Measurements from ENCODE around the gene KIFC1.
"Not testable (repeated sequence)": the region's sequence is repeated elsewhere in the genome, so short reads cannot be mapped to it uniquely, and the experiment has no call there.

KIFC1 gene

DNA sequence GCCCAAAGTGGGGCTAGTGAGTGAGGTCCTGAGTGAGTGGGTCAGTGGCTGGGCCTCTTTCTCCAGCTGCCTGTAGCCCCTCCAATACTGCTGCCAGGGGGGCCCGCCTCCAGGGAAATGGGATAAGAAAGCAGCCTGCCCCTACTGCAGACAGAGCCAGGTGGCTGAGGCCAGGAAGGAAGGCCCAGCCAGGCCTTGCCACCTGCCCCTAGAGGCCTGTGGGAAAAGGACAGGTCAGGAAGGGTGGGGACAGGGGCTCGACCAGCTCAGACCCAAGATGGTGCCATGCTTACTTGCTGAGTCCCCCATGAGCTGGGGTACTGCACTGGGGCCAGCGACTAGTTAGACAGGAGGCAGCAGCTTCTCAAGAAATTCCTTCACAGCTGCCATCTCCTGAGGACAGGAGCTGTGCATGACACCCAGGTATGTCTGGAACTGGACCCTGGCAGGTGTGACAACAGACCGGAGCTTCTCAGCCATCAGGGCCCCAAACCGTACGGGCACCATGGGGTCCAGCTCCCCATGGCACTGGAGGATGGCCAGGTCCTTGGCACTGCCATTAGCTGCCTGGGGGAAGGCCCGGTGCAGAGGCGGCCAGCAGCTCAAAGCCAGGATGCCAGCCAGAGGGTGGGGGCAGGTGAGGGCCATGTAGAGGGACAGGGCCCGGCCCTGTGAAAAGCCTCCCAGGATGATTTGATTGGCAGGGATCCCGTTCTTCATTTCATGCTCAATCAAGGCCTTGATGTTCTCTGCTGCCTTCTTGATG lies 26.2 kb upstream of the KIFC1 start:
- not testable (repeated sequence) for H3K27ac Mint-ChIP-seq; ATAC-seq (replicated peaks); H3K4me1 Mint-ChIP-seq (ENCODE audit: low read depth in 2 of 2); DNase-seq; H3K9me3 Mint-ChIP-seq; H3K36me3 Mint-ChIP-seq (ENCODE audit: insufficient read depth); H3K27me3 Mint-ChIP-seq; H3K4me3 Mint-ChIP-seq

GRCh38 chr6:33367009-33367714 lies 24.5 kb upstream of the KIFC1 start:
- Mint-ChIP-seq H3K4me3 (no peak overlapping the region), H3K9me3 (no peaks in the 10 kb centered on the region), H3K36me3 (ENCODE audit: insufficient read depth) (no peaks in the 10 kb centered on the region), H3K4me1 (ENCODE audit: low read depth in 2 of 2) (no peaks in the 10 kb centered on the region), H3K27me3 (no peaks in the 10 kb centered on the region), H3K27ac (no peak overlapping the region)
- ATAC-seq (replicated peaks) (no peak), DNase-seq (no peak)

- not testable (repeated sequence) for H3K4me3 Mint-ChIP-seq; H3K9me3 Mint-ChIP-seq; DNase-seq; H3K27me3 Mint-ChIP-seq; ATAC-seq (replicated peaks); H3K4me1 Mint-ChIP-seq (ENCODE audit: low read depth in 2 of 2); H3K36me3 Mint-ChIP-seq (ENCODE audit: insufficient read depth); H3K27ac Mint-ChIP-seq
Observed at GRCh38 chr6:33367715-33368025, 24.0 kb upstream of the KIFC1 start.

DNA sequence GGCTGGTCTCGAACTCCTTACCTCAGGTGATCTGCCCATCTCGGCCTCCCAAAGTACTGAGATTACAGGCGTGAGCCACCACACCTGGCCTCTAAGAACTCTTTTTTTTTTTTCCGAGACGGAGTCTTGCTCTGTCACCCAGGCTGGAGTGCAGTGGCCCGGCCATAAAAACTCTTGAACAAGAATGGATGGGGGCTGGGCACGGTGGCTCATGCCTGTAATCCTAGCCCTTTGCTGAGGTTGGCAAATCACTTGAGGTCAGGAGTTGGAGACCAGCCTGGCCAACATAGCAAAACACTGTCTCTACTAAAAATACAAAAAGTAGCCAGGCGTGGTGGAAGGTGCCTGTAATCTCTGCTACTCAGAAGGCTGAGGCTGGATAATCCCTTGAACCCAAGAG lies 19.7 kb upstream of the KIFC1 start:
- H3K4me1 Mint-ChIP-seq (ENCODE audit: low read depth in 2 of 2) = peaks cover 9 to 25% of the 10 kb centered on the region in 2 donors
- H3K4me3 Mint-ChIP-seq, H3K27ac Mint-ChIP-seq: not testable (repeated sequence)

GRCh38 chr6:33372526-33373123 lies 19.0 kb upstream of the KIFC1 start:
- no peaks in the 10 kb centered on the region for H3K27me3 Mint-ChIP-seq
- DNase-seq (no peak), ATAC-seq (replicated peaks) (no peak)
- H3K4me3 Mint-ChIP-seq = no peak overlapping the region
- H3K4me1 Mint-ChIP-seq (ENCODE audit: low read depth in 2 of 2) = peaks cover 9 to 25% of the 10 kb centered on the region in 2 donors
- peaks cover 4% of the 10 kb centered on the region for H3K36me3 Mint-ChIP-seq (ENCODE audit: insufficient read depth)
- H3K27ac Mint-ChIP-seq = peak overlapping the region in 1 of 2 donors; percentile 94
- H3K9me3 Mint-ChIP-seq = no peaks in the 10 kb centered on the region

More for the DNA sequence above, 19.7 kb upstream of the KIFC1 start:
- not testable (repeated sequence) for H3K9me3 Mint-ChIP-seq; ATAC-seq (replicated peaks); H3K36me3 Mint-ChIP-seq (ENCODE audit: insufficient read depth); H3K27me3 Mint-ChIP-seq; DNase-seq

DNA sequence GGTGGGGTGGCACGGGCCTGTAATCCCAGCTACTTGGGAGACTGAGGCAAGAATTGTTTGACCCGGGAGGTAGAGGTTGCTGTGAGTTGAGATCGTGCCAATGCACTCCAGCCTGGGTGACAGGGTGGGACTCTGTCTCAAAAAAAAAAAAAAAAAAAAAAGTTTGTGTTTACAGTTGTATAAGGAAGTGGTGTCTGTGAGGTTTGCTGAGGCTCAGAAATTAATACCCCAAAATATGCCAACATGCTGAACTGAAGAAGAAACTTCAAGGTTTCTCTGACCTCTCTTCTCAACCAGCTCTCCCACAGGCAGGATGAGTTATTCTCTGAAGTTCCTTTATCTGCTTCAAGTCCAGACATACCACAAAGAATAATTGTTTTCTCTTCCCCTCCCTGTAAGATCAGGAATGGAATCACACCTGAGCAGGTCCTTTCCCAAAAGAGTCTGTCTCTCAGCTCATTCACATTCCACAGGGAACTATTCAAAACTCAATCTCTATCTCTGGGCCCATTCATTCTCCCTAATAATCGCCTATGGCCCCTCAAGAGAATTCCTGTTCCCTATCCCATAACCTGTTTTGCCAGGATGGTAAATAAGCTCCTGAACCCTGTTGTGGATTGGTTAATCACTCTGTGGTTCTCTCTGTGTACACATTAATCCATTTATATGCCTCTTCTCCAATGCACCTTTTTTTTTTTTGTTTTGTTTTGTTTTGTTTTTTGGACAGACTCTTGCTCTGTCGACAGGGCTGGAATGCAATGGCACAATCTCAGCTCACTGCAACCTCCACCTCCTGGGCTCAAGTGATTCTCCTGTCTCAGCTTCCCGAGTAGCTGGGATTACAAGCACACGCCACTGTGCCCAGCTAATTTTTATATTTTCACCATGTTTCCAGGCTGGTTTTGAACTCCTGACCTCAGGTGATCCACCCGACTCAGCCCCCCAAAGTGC lies 17.4 kb upstream of the KIFC1 start:
- H3K27ac Mint-ChIP-seq = peak overlapping the region; percentile 92 to 94
- DNase-seq (peak in 1 of 3 experiments; percentile 11), ATAC-seq (replicated peaks) (peak; percentile 81)
- H3K4me3 Mint-ChIP-seq = peak overlapping the region; percentile 22 to 25
- peaks cover 4% of the 10 kb centered on the region for H3K36me3 Mint-ChIP-seq (ENCODE audit: insufficient read depth)
- no peaks in the 10 kb centered on the region for H3K9me3 Mint-ChIP-seq
- no peaks in the 10 kb centered on the region for H3K27me3 Mint-ChIP-seq
- H3K4me1 Mint-ChIP-seq (ENCODE audit: low read depth in 2 of 2) = peaks cover 9 to 25% of the 10 kb centered on the region in 2 donors

GRCh38 chr6:33375143-33375671 lies 16.4 kb upstream of the KIFC1 start:
- Mint-ChIP-seq H3K9me3 (no peaks in the 10 kb centered on the region), H3K27ac (peak overlapping the region; percentile 92 to 94), H3K36me3 (ENCODE audit: insufficient read depth) (peaks cover 4% of the 10 kb centered on the region), H3K27me3 (no peaks in the 10 kb centered on the region), H3K4me3 (peak overlapping the region in 1 of 2 donors; percentile 25), H3K4me1 (ENCODE audit: low read depth in 2 of 2) (peaks cover 9 to 25% of the 10 kb centered on the region in 2 donors)
- ATAC-seq (replicated peaks) (no peak), DNase-seq (no peak)

- H3K9me3 Mint-ChIP-seq = no peaks in the 10 kb centered on the region
- H3K36me3 Mint-ChIP-seq (ENCODE audit: insufficient read depth) = peaks cover 4% of the 10 kb centered on the region
- H3K27ac Mint-ChIP-seq = no peak overlapping the region
- H3K4me1 Mint-ChIP-seq (ENCODE audit: low read depth in 2 of 2) = peaks cover 9 to 25% of the 10 kb centered on the region in 2 donors
- H3K4me3 Mint-ChIP-seq = no peak overlapping the region
- H3K27me3 Mint-ChIP-seq = no peaks in the 10 kb centered on the region
- ATAC-seq (replicated peaks) = no peak
- no peak for DNase-seq
Observed at GRCh38 chr6:33377171-33377570, 14.5 kb upstream of the KIFC1 start.

- H3K36me3 Mint-ChIP-seq (ENCODE audit: insufficient read depth); H3K27ac Mint-ChIP-seq: not testable (repeated sequence)
- H3K4me1 Mint-ChIP-seq (ENCODE audit: low read depth in 2 of 2) = peaks cover 9 to 19% of the 10 kb centered on the region in 2 donors
Observed at GRCh38 chr6:33379184-33379583, 12.4 kb upstream of the KIFC1 start.

GRCh38 chr6:33380272-33380981 lies 11.2 kb upstream of the KIFC1 start:
- Mint-ChIP-seq H3K27ac (peak overlapping the region in 1 of 2 donors; percentile 22), H3K36me3 (ENCODE audit: insufficient read depth) (no peaks in the 10 kb centered on the region), H3K9me3 (no peaks in the 10 kb centered on the region), H3K4me1 (ENCODE audit: low read depth in 2 of 2) (peaks cover 2 to 7% of the 10 kb centered on the region in 2 donors), H3K4me3 (no peak overlapping the region), H3K27me3 (no peaks in the 10 kb centered on the region)
- ATAC-seq (replicated peaks) (no peak), DNase-seq (no peak)

More at GRCh38 chr6:33379184-33379583, 12.4 kb upstream of the KIFC1 start:
- not testable (repeated sequence) for H3K27me3 Mint-ChIP-seq; H3K9me3 Mint-ChIP-seq; DNase-seq; H3K4me3 Mint-ChIP-seq; ATAC-seq (replicated peaks)

- H3K36me3 Mint-ChIP-seq (ENCODE audit: insufficient read depth) = no peaks in the 10 kb centered on the region
- peaks cover 0 to 2% of the 10 kb centered on the region in 2 donors for H3K4me1 Mint-ChIP-seq (ENCODE audit: low read depth in 2 of 2)
- ATAC-seq (replicated peaks) = no peak
- H3K4me3 Mint-ChIP-seq = no peak overlapping the region
- DNase-seq = no peak
- H3K27me3 Mint-ChIP-seq = no peaks in the 10 kb centered on the region
- no peaks in the 10 kb centered on the region for H3K9me3 Mint-ChIP-seq
- no peak overlapping the region for H3K27ac Mint-ChIP-seq
Observed at GRCh38 chr6:33383427-33384185, 8.0 kb upstream of the KIFC1 start.

GRCh38 chr6:33384581-33385020 lies 7.0 kb upstream of the KIFC1 start:
- Mint-ChIP-seq H3K9me3 (no peaks in the 10 kb centered on the region), H3K27ac (no peak overlapping the region), H3K27me3 (no peaks in the 10 kb centered on the region), H3K36me3 (ENCODE audit: insufficient read depth) (no peaks in the 10 kb centered on the region), H3K4me1 (ENCODE audit: low read depth in 2 of 2) (peaks cover 0 to 2% of the 10 kb centered on the region in 2 donors), H3K4me3 (no peak overlapping the region)
- no peak for DNase-seq
- no peak for ATAC-seq (replicated peaks)

Measured in effector memory CD8-positive, alpha-beta T cell (primary cell).